Chondrocyte (in vitro differentiated cells): ENCODE data around the gene TRIM2. TPM values are rescaled to one million over a fixed set of nuclear protein-coding genes. Genes with fewer than 3 reads are reported as not detected.

Experiments
- DNase-seq: peaks from one replicate; pipeline ENCODE4 v3.0.0; 2021; ENCODE audit warnings: mixed read lengths, low spot score
- H3K27ac Mint-ChIP-seq: one replicate; pipeline ENCODE4 v1.8.0; 2021; ENCODE audit warnings: mild to moderate bottlenecking, moderate library complexity, mixed read lengths; ENCODE audit not compliant: unreplicated experiment
- H3K27me3 Mint-ChIP-seq: 2 replicates; pipeline ENCODE4 v1.8.0; 2021; ENCODE audit warnings: low read depth, mixed read lengths
- H3K36me3 Mint-ChIP-seq: 2 replicates; pipeline ENCODE4 v1.8.0; 2021; ENCODE audit warnings: low read depth, mixed read lengths
- H3K4me1 Mint-ChIP-seq: 2 replicates; pipeline ENCODE4 v1.8.0; 2021; ENCODE audit warnings: low read depth, mild to moderate bottlenecking, mixed read lengths
- H3K4me3 Mint-ChIP-seq: one replicate; pipeline ENCODE4 v1.8.0; 2021; ENCODE audit warnings: mild to moderate bottlenecking, moderate library complexity, mixed read lengths; ENCODE audit not compliant: unreplicated experiment
- H3K9me3 Mint-ChIP-seq: 2 replicates; pipeline ENCODE4 v1.8.0; 2021; ENCODE audit warnings: low read depth, mixed read lengths
- CTCF ChIP-seq: fragments of 200-600 bp; sonication (generic); IDR thresholded peaks from 2 replicates; pipeline ENCODE4 v1.5.0; 2021; ENCODE audit warnings: antibody characterized with exemption, mild to moderate bottlenecking, moderate library complexity
- total RNA-seq: library from RNA; stranded (reverse); gene quantifications from 3 replicates; pipeline ENCODE4 v1.2.1, GENCODE V29; 2021

Gene TRIM2
- total RNA-seq, 1 donor from 2014 or later: 18.2 TPM

- TF ChIP-seq CTCF: no peak
- Mint-ChIP-seq H3K27ac (no peak overlapping the region), H3K4me1 (no peaks in the 10 kb centered on the region), H3K4me3 (no peak overlapping the region), H3K9me3 (no peaks in the 10 kb centered on the region), H3K27me3 (no peaks in the 10 kb centered on the region), H3K36me3 (no peaks in the 10 kb centered on the region)
- no peak for DNase-seq
Observed at GRCh38 chr4:153179100-153179499, 25.1 kb upstream of the TRIM2 start.

GRCh38 chr4:153181293-153181692, 22.9 kb upstream of the TRIM2 start:
- Mint-ChIP-seq H3K9me3 (no peaks in the 10 kb centered on the region), H3K36me3 (no peaks in the 10 kb centered on the region), H3K27ac (no peak overlapping the region), H3K27me3 (no peaks in the 10 kb centered on the region), H3K4me3 (no peak overlapping the region), H3K4me1 (no peaks in the 10 kb centered on the region)
- no peak for DNase-seq
- no peak for TF ChIP-seq CTCF

GRCh38 chr4:153181700-153182099, 22.5 kb upstream of the TRIM2 start:
- H3K4me1 Mint-ChIP-seq: no peaks in the 10 kb centered on the region
- H3K36me3 Mint-ChIP-seq: no peaks in the 10 kb centered on the region
- no peak overlapping the region for H3K27ac Mint-ChIP-seq
- TF ChIP-seq CTCF: no peak
- no peak for DNase-seq
- H3K9me3 Mint-ChIP-seq: no peaks in the 10 kb centered on the region
- no peaks in the 10 kb centered on the region for H3K27me3 Mint-ChIP-seq
- no peak overlapping the region for H3K4me3 Mint-ChIP-seq

- H3K36me3 Mint-ChIP-seq: no peaks in the 10 kb centered on the region
- H3K27ac Mint-ChIP-seq: no peak overlapping the region
- no peak overlapping the region for H3K4me3 Mint-ChIP-seq
- no peaks in the 10 kb centered on the region for H3K9me3 Mint-ChIP-seq
- no peaks in the 10 kb centered on the region for H3K27me3 Mint-ChIP-seq
- no peaks in the 10 kb centered on the region for H3K4me1 Mint-ChIP-seq
- TF ChIP-seq CTCF: no peak
- DNase-seq: no peak
Observed at GRCh38 chr4:153183146-153183545, 21.1 kb upstream of the TRIM2 start.

- DNase-seq: no peak
Observed at GRCh38 chr4:153185331-153185852, 18.9 kb upstream of the TRIM2 start.

More at GRCh38 chr4:153185331-153185852, 18.9 kb upstream of the TRIM2 start:
- Mint-ChIP-seq H3K36me3 (no peaks in the 10 kb centered on the region), H3K27ac (no peak overlapping the region), H3K4me3 (no peak overlapping the region), H3K4me1 (peaks cover 2% of the 10 kb centered on the region), H3K27me3 (no peaks in the 10 kb centered on the region), H3K9me3 (no peaks in the 10 kb centered on the region)
- no peak for TF ChIP-seq CTCF
